Smooth muscle cell (in vitro differentiated cells): ENCODE data around the gene SFXN5. TPM values are rescaled to one million over a fixed set of nuclear protein-coding genes. Genes with fewer than 3 reads are reported as not detected.

Experiments
- DNase-seq: peaks from one replicate; lab custom pipeline; 2025; ENCODE audit not compliant: unreplicated experiment; lab: John Stamatoyannopoulos, UW
- H2AFZ ChIP-seq: fragments of 200-600 bp; sonication (generic); 2 replicates; pipeline ENCODE4 v1.6.0; 2016; ENCODE audit warnings: antibody characterized with exemption, low read depth, mild to moderate bottlenecking
- H3F3A ChIP-seq: fragments of 200-600 bp; sonication (generic); 2 replicates; pipeline ENCODE4 v1.6.0; 2017; ENCODE audit warnings: antibody characterized with exemption, low read depth
- H3K27ac ChIP-seq: fragments of 200-600 bp; sonication (generic); 2 replicates; pipeline ENCODE4 v1.5.1; 2016; ENCODE audit warnings: low read depth, mild to moderate bottlenecking
- H3K27me3 ChIP-seq: fragments of 200-600 bp; sonication (generic); 2 replicates; pipeline ENCODE4 v1.6.1; 2016; ENCODE audit warnings: low read depth, mild to moderate bottlenecking
- H3K36me3 ChIP-seq: fragments of 200-600 bp; sonication (generic); 2 replicates; pipeline ENCODE4 v1.5.1; 2016; ENCODE audit warnings: low read depth
- H3K4me1 ChIP-seq: fragments of 200-600 bp; sonication (generic); 2 replicates; pipeline ENCODE4 v1.5.1; 2016; ENCODE audit warnings: low read depth
- H3K4me2 ChIP-seq: fragments of 200-600 bp; sonication (generic); 2 replicates; pipeline ENCODE4 v1.6.0; 2016; ENCODE audit warnings: mild to moderate bottlenecking
- H3K4me3 ChIP-seq: fragments of 200-600 bp; sonication (generic); 2 replicates; pipeline ENCODE4 v1.5.1; 2016; ENCODE audit warnings: mild to moderate bottlenecking
- H3K79me2 ChIP-seq: fragments of 200-600 bp; sonication (generic); 2 replicates; pipeline ENCODE4 v1.6.0; 2016; ENCODE audit warnings: low read depth, mild to moderate bottlenecking
- H3K9ac ChIP-seq: fragments of 200-600 bp; sonication (generic); 2 replicates; pipeline ENCODE4 v1.6.0; 2016; ENCODE audit warnings: low read depth
- H3K9me3 ChIP-seq: fragments of 200-600 bp; sonication (generic); replicated peaks from 2 replicates; pipeline ENCODE4 v1.5.1; 2016; ENCODE audit warnings: low read depth
- H4K20me1 ChIP-seq: fragments of 200-600 bp; sonication (generic); 2 replicates; pipeline ENCODE4 v1.6.0; 2016; ENCODE audit warnings: low read depth
- WGBS: methylation state at CpG from one replicate; pipeline ENCODE4 v1.1.7; 2016; ENCODE audit warnings: low lambda C conversion rate; 5-methylcytosine and 5-hydroxymethylcytosine counted together
- polyA plus RNA-seq: library from polyadenylated mRNA; unstranded; fragments of >200 nt; fragmentation: Nextera tagmentation; extraction: Ambion mirVana; gene quantifications from 2 replicates; pipeline ENCODE4 v1.2.1, GENCODE V29; 2016
- total RNA-seq: library from RNA; depleted of rRNA; stranded (reverse); fragments of >200 nt; gene quantifications from 2 replicates; pipeline ENCODE4 v1.2.3, GENCODE V29; 2014
- TF ChIP-seq, protein P1 (sequence below): fragments of 200-600 bp; sonication (generic); IDR thresholded peaks from 2 replicates; pipeline ENCODE4 v1.5.1; 2017; ENCODE audit warnings: borderline replicate concordance, mild to moderate bottlenecking, antibody characterized with exemption; ENCODE audit not compliant: insufficient read depth, poor library complexity, severe bottlenecking

Gene SFXN5
- total and polyA plus RNA-seq, 2 experiments from 2014 or later, result 6.9 to 8.3 TPM

DNA sequence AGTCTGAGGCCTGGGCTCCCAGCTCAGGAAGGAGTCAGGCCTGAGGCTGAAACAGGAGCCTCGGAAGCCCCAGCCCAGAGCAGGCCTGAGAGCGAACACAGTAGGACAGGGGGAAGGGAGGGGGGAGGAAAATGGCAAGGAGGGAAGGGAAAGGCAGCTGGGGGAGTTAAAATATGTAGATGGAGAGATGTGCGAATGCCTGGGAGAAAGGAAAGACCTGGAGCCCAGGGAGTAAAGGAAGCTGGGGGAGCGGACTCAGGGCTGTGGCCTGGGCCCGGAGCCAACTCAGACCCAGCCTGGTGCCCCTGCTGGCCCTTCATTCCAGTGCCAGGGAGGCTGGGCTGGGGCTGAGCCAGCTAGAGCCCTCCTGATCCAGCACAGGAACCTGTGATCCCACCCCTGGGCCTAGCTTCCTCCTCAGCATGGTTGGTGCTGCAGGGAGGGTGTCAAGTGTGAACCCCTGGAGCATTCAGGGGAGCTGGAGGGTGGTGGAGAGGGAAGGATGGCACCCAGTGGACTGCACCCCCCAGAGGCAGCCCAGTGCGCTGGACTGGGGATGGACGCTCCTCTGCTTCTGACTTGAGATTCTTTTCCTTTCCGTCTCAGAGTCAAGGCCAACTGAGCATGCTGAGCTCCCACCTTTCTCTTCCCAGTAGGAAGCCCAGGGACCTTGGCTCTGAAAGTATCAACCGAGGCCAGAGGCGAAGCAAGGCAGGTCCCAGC is 107.9 kb downstream of the SFXN5 start:
- Histone ChIP-seq H3K27ac (no peak overlapping the region), H3K9me3 (no peaks in the 10 kb centered on the region), H4K20me1 (no peaks in the 10 kb centered on the region), H3K36me3 (no peaks in the 10 kb centered on the region), H3K4me3 (no peak overlapping the region), H3K4me1 (no peaks in the 10 kb centered on the region), H3K9ac (no peak overlapping the region), H3F3A (no peaks in the 10 kb centered on the region), H3K79me2 (no peaks in the 10 kb centered on the region), H3K27me3 (no peaks in the 10 kb centered on the region), H2AFZ (no peak overlapping the region), H3K4me2 (no peak overlapping the region)
- TF ChIP-seq, protein P1, sequence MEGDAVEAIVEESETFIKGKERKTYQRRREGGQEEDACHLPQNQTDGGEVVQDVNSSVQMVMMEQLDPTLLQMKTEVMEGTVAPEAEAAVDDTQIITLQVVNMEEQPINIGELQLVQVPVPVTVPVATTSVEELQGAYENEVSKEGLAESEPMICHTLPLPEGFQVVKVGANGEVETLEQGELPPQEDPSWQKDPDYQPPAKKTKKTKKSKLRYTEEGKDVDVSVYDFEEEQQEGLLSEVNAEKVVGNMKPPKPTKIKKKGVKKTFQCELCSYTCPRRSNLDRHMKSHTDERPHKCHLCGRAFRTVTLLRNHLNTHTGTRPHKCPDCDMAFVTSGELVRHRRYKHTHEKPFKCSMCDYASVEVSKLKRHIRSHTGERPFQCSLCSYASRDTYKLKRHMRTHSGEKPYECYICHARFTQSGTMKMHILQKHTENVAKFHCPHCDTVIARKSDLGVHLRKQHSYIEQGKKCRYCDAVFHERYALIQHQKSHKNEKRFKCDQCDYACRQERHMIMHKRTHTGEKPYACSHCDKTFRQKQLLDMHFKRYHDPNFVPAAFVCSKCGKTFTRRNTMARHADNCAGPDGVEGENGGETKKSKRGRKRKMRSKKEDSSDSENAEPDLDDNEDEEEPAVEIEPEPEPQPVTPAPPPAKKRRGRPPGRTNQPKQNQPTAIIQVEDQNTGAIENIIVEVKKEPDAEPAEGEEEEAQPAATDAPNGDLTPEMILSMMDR, result no peak
- 76% methylated on average over 10 of the region's 10 CpGs for WGBS
- DNase-seq, result no peak

DNA sequence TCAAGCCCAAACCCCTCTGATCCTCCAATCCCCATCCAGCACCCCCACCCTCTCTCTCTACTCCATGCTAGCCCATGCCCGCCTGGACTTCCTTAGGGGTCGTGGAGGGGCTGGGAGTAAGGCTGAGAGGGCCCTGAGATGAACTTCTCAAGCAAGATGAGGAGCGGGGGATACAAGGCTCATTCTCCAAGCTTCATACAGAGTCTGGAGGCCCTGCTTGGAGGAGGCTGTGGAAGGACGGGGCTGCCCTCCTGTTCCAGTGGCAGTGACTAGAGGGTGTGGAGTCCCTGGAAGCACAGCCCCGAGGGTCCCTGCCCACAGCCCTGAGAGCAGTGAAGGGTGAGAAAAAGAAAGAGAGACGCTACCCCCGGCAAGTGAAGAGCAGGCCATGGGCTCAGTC is 108.6 kb downstream of the SFXN5 start:
- Histone ChIP-seq H3K79me2 (no peaks in the 10 kb centered on the region), H4K20me1 (no peaks in the 10 kb centered on the region), H3K9me3 (no peaks in the 10 kb centered on the region), H3K4me2 (no peak overlapping the region), H3K27ac (no peak overlapping the region), H3K36me3 (no peaks in the 10 kb centered on the region), H3K4me3 (no peak overlapping the region), H3K27me3 (no peaks in the 10 kb centered on the region), H3F3A (no peaks in the 10 kb centered on the region), H3K4me1 (no peaks in the 10 kb centered on the region), H3K9ac (no peak overlapping the region), H2AFZ (no peak overlapping the region)
- no peak for DNase-seq
- TF ChIP-seq, protein P1, result no peak
- 73% methylated on average over 7 of the region's 7 CpGs for WGBS

DNA sequence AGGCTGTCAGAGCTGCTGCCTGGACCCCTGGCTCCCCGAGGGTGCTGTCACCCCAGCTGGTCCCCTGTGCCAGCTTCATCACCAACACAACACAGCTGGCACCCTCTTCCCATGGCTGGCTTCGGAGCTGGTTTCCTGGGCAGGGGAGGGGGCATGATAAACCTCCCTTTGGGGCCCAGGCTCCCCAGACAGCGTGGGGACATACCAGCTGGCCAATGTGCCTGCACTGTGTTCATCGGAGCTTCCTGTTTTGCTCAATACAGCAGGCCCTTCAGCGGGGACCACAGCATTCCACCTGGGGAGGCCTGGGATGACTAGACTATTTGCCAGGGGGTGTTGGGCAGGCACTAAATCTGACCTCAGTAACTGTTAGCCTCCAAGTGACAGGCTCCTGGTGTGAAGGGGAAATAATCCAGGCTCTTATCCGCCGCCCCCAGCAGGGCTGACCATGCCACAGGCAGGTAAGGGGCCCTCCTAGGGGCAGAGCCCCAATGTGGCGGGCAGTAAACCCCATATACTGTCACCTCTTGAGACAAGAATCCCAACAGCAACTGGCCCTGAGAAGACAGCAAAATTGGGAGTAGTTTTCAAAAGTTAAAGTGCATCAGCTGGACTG is 109.6 kb downstream of the SFXN5 start:
- 89% methylated on average over 8 of the region's 8 CpGs for WGBS
- no peaks in the 10 kb centered on the region for H3K9me3 ChIP-seq
- H3K36me3 ChIP-seq, result no peaks in the 10 kb centered on the region
- no peak overlapping the region for H3K4me2 ChIP-seq
- H3K79me2 ChIP-seq, result no peaks in the 10 kb centered on the region
- no peak overlapping the region for H3K4me3 ChIP-seq
- no peak overlapping the region for H2AFZ ChIP-seq
- no peaks in the 10 kb centered on the region for H3F3A ChIP-seq
- TF ChIP-seq, protein P1, result no peak
- no peaks in the 10 kb centered on the region for H3K27me3 ChIP-seq
- H4K20me1 ChIP-seq, result no peaks in the 10 kb centered on the region
- no peak for DNase-seq
- no peak overlapping the region for H3K9ac ChIP-seq
- no peaks in the 10 kb centered on the region for H3K4me1 ChIP-seq
- H3K27ac ChIP-seq, result no peak overlapping the region
